Endothelial cell of umbilical vein (primary cell): ENCODE measurements around the gene KCNAB2. TPM values are rescaled to one million over a fixed set of nuclear protein-coding genes. Genes with fewer than 3 reads are reported as not detected.

Experiments
- BruUV-seq: library from RNA; stranded (reverse); fragments of 400-500 nt; replicated peaks from 2 replicates; lab custom pipeline; 2021; lab: Mats Ljungman, UMichigan
- CTCF ChIA-PET: fragments of 300-600, 350-600 bp; sonication (Branson Sonifier 250); formaldehyde crosslinking; loops from one replicate; lab custom pipeline; 2021; ENCODE audit warnings: antibody characterized with exemption, inconsistent platforms; lab: Charles Lee
- POLR2A ChIA-PET: fragments of 300-600, 350-600 bp; sonication (Branson Sonifier 250); formaldehyde crosslinking; loops from one replicate; lab custom pipeline; 2021; ENCODE audit warnings: antibody characterized with exemption, inconsistent platforms; lab: Charles Lee
- DNase-seq: peaks from one replicate; pipeline ENCODE4 v3.0.0-alpha.2; 2011; ENCODE audit warnings: low read depth, low spot score
- FAIRE-seq: peaks from 2 replicates; lab custom pipeline; 2011; peaks lifted over from hg19 to GRCh38; lab: Jason Lieb, UNC
- H2AFZ ChIP-seq: 2 replicates; pipeline ENCODE4 v1.6.0; 2012; ENCODE audit warnings: low read depth, low read length, control low read depth, inconsistent platforms
- H3K27ac ChIP-seq: 2 replicates; pipeline ENCODE4 v1.5.1; 2011; ENCODE audit warnings: low read depth, mild to moderate bottlenecking, control low read depth, low read length, moderate library complexity; ENCODE audit not compliant: insufficient read depth
- H3K27me3 ChIP-seq, 2 experiments: 2 replicates each; pipeline versions ENCODE4 v1.6.0 to v1.6.1; 2011; ENCODE audit warnings: low read length in 2 of 2, mixed read lengths in 1 of 2; ENCODE audit not compliant: control insufficient read depth in 2 of 2, insufficient read depth in 2 of 2
- H3K36me3 ChIP-seq, 2 experiments: 2 replicates in 1 of 2; 3 replicates in 1 of 2; pipeline ENCODE4 v1.5.1; 2011; ENCODE audit warnings: low read length in 2 of 2, mild to moderate bottlenecking in 1 of 2, moderate library complexity in 1 of 2; ENCODE audit not compliant: control insufficient read depth in 2 of 2, insufficient read depth in 2 of 2; ENCODE audit errors: extremely low read depth in 1 of 2
- H3K4me1 ChIP-seq: 3 replicates; pipeline ENCODE4 v1.5.1; 2011; ENCODE audit warnings: mild to moderate bottlenecking, low read length; ENCODE audit not compliant: control insufficient read depth, insufficient read depth; ENCODE audit errors: extremely low read depth
- H3K4me2 ChIP-seq: 2 replicates; pipeline ENCODE4 v1.6.1; 2011; ENCODE audit warnings: low read length, control low read depth, mixed read lengths; ENCODE audit not compliant: insufficient read depth
- H3K4me3 ChIP-seq, 3 experiments: fragments of 200-600 bp in 1 of 3; sonication (generic), shearing (Covaris generic) in 1 of 3; replicated peaks in 1 of 3; 2 replicates each; pipeline ENCODE4 v1.5.1; 2011 to 2016; ENCODE audit warnings: control low read depth in 3 of 3, low read length in 3 of 3, mild to moderate bottlenecking in 2 of 3, inconsistent platforms in 1 of 3, low read depth in 1 of 3, moderate library complexity in 1 of 3; ENCODE audit not compliant: insufficient read depth in 1 of 3
- H3K79me2 ChIP-seq: 2 replicates; pipeline ENCODE4 v1.6.0; 2012; ENCODE audit warnings: low read length, inconsistent platforms; ENCODE audit not compliant: control insufficient read depth, insufficient read depth
- H3K9ac ChIP-seq: replicated peaks from 2 replicates; pipeline ENCODE3; 2011; ENCODE audit warnings: low read length, control low read depth; ENCODE audit not compliant: insufficient read depth; ENCODE audit errors: extremely low read depth
- H3K9me1 ChIP-seq: replicated peaks from 3 replicates; pipeline ENCODE4 v1.6.0; 2011; ENCODE audit warnings: mild to moderate bottlenecking, low read length; ENCODE audit not compliant: control insufficient read depth, insufficient read depth; ENCODE audit errors: extremely low read depth
- H3K9me3 ChIP-seq: replicated peaks from 2 replicates; pipeline ENCODE4 v1.5.1; 2012; ENCODE audit warnings: low read length, inconsistent platforms; ENCODE audit not compliant: control insufficient read depth, insufficient read depth
- H4K20me1 ChIP-seq: replicated peaks from 2 replicates; pipeline ENCODE3; 2011; ENCODE audit warnings: mild to moderate bottlenecking, low read length; ENCODE audit not compliant: control insufficient read depth, insufficient read depth; ENCODE audit errors: extremely low read depth
- EZH2 ChIP-seq: IDR thresholded peaks from 2 replicates; pipeline ENCODE4 v1.6.1; 2012; ENCODE audit warnings: borderline replicate concordance, low read depth, mild to moderate bottlenecking, moderate library complexity, low read length, inconsistent platforms; ENCODE audit not compliant: severe bottlenecking
- FOS ChIP-seq: IDR thresholded peaks from 2 replicates; pipeline ENCODE4 v1.6.1; 2011; ENCODE audit warnings: mild to moderate bottlenecking, low read length, moderate library complexity, borderline replicate concordance; ENCODE audit not compliant: insufficient read depth
- GATA2 ChIP-seq: IDR thresholded peaks from 2 replicates; pipeline ENCODE4 v1.7.0; 2011; ENCODE audit warnings: low read depth, mild to moderate bottlenecking, moderate library complexity, mixed read lengths, low read length; ENCODE audit not compliant: insufficient read length, insufficient read depth
- JUN ChIP-seq: IDR thresholded peaks from 2 replicates; pipeline ENCODE4 v1.6.1; 2011; ENCODE audit warnings: borderline replicate concordance, low read depth; ENCODE audit not compliant: insufficient read length, insufficient read depth
- MYC ChIP-seq: IDR thresholded peaks from one replicate; pipeline ENCODE4 v1.6.1; 2011; ENCODE audit warnings: mild to moderate bottlenecking, low read depth, low read length
- POLR2A ChIP-seq: IDR thresholded peaks from 2 replicates; pipeline ENCODE4 v1.6.1; 2012; ENCODE audit warnings: low read depth, mild to moderate bottlenecking, control low read depth, low read length
- POLR2AphosphoS5 ChIP-seq: IDR thresholded peaks from 2 replicates; pipeline ENCODE4 v1.6.1; 2012; ENCODE audit warnings: low read depth, mild to moderate bottlenecking, control low read depth, low read length, moderate library complexity; ENCODE audit not compliant: insufficient read depth
- dilution Hi-C: fragments of 300-500 bp; cut with MboI; formaldehyde crosslinking; loops from one replicate; pipeline ENCODE4 v1.15.0; 2019; ENCODE audit warnings: low sequenced_read_pairs; ENCODE audit not compliant: extremely low pct_ligation_motif_present
- intact Hi-C: fragments of 100-400 bp; cut with micrococcal nuclease; formaldehyde crosslinking; loops from one replicate; pipeline ENCODE4 v1.10.0; 2022
- polyA plus RNA-seq, 4 experiments: library from polyadenylated mRNA; depleted of rRNA in 3 of 4; stranded (reverse) in 3 of 4; unstranded in 1 of 4; fragments of >200 nt; gene quantifications; 2 replicates each; pipeline versions ENCODE4 v1.2.1 to v1.2.3, GENCODE V29; 2011 to 2012; ENCODE audit warnings: missing spikeins in 1 of 4
- total RNA-seq: library from RNA; stranded (reverse); gene quantifications from 2 replicates; pipeline ENCODE4 v1.2.3, GENCODE V29; 2021
- TF ChIP-seq, protein P1 (sequence below): IDR thresholded peaks from 2 replicates; pipeline ENCODE4 v1.6.1; 2011; ENCODE audit not compliant: insufficient read depth, insufficient read length
- TF ChIP-seq, protein P2 (sequence below), 2 donors: IDR thresholded peaks; 1 replicate in 1 of 2; 2 replicates in 1 of 2; pipeline ENCODE4 v1.5.1; 2011; ENCODE audit warnings: low read length in 2 of 2, mild to moderate bottlenecking in 2 of 2, moderate library complexity in 2 of 2, control low read depth in 1 of 2, inconsistent platforms in 1 of 2, low read depth in 1 of 2; ENCODE audit not compliant: insufficient read depth in 1 of 2; ENCODE audit errors: extremely low read depth in 1 of 2

Gene KCNAB2
- total and polyA plus RNA-seq, 2 donors (not counting 3 experiments of a cell fraction or from before 2014, with no cell fraction given) = 2.4 to 3.8 TPM

DNA sequence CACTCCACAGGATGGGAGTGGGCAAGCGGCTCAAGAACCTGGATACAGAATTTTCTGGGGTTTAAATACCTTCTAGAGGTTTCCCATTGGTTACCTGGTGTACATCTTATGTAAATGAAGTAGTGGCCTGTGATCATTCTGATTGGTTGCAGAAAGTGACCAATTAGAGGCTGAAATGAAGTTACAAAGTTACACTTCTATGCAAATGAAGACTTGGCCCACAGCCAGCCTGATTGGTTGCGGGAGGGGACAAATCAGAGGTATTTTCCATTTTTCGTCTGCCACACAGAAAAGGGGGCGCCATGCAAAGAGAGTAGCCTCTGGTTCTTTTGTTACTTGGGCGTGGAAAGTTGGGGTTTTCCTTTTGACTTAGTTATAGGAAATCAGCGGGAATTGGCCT lies 8.9 kb downstream of the KCNAB2 start:
- no peaks in the 10 kb centered on the region for H3K9me3 ChIP-seq
- H3K79me2 ChIP-seq = no peaks in the 10 kb centered on the region
- no peak overlapping the region for H3K4me3 ChIP-seq
- no peak overlapping the region for H2AFZ ChIP-seq
- H3K9ac ChIP-seq = no peak overlapping the region
- TF ChIP-seq POLR2A (no peak), MYC (no peak), JUN (no peak), EZH2 (no peak), GATA2 (no peak), POLR2AphosphoS5 (no peak), FOS (no peak)
- TF ChIP-seq, protein P1, sequence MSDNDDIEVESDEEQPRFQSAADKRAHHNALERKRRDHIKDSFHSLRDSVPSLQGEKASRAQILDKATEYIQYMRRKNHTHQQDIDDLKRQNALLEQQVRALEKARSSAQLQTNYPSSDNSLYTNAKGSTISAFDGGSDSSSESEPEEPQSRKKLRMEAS = no peak
- TF ChIP-seq, protein P2, sequence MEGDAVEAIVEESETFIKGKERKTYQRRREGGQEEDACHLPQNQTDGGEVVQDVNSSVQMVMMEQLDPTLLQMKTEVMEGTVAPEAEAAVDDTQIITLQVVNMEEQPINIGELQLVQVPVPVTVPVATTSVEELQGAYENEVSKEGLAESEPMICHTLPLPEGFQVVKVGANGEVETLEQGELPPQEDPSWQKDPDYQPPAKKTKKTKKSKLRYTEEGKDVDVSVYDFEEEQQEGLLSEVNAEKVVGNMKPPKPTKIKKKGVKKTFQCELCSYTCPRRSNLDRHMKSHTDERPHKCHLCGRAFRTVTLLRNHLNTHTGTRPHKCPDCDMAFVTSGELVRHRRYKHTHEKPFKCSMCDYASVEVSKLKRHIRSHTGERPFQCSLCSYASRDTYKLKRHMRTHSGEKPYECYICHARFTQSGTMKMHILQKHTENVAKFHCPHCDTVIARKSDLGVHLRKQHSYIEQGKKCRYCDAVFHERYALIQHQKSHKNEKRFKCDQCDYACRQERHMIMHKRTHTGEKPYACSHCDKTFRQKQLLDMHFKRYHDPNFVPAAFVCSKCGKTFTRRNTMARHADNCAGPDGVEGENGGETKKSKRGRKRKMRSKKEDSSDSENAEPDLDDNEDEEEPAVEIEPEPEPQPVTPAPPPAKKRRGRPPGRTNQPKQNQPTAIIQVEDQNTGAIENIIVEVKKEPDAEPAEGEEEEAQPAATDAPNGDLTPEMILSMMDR (IDR thresholded peaks at IDR 0.05; ENCODE audit: extremely low read depth in 1 of 2, insufficient read depth in 1 of 2, low read depth in 1 of 2, low read length in 2 of 2) = no peak
- DNase-seq = no peak
- no TSS peak for BruUV-seq
- H3K4me1 ChIP-seq = peaks cover 10% of the 10 kb centered on the region
- FAIRE-seq = no peak
- H3K36me3 ChIP-seq = no peaks in the 10 kb centered on the region
- dilution Hi-C loops = no loop called here
- ChIA-PET POLR2A (no interaction called here), CTCF (no interaction called here)
- no peak overlapping the region for H3K4me2 ChIP-seq
- no peak overlapping the region for H3K27ac ChIP-seq
- no peaks in the 10 kb centered on the region for H3K27me3 ChIP-seq
- intact Hi-C loops = loop anchor here (5.0 kb wide), 1 partner anchor 368 kb away; the partner anchor contains the start of gene ESPN
- H4K20me1 ChIP-seq = no peaks in the 10 kb centered on the region
- H3K9me1 ChIP-seq = no peaks in the 10 kb centered on the region
